NCI-H2227 (cell line): ENCODE results near the gene MLLT11.
A peak's percentile ranks its signal among the peaks of the same experiment; 100 is the strongest.
"Not testable (repeated sequence)": the region's sequence is repeated elsewhere in the genome, so short reads cannot be mapped to it uniquely, and the experiment has no call there.

Source experiments
- DNase-seq: peaks from one replicate; lab custom pipeline; 2025; ENCODE audit not compliant: unreplicated experiment; lab: John Stamatoyannopoulos, UW

The MLLT11 gene

GRCh38 chr1:151055581-151055980, 4.6 kb upstream of the MLLT11 start:
- DNase-seq = no peak

GRCh38 chr1:151056149-151056548, 4.0 kb upstream of the MLLT11 start:
- no peak for DNase-seq

- peak; percentile 34 for DNase-seq
Measured at GRCh38 chr1:151058692-151059091, 1.5 kb upstream of the MLLT11 start.

- DNase-seq = peak; percentile 93
Measured at GRCh38 chr1:151059109-151060006, 839 bp upstream of the MLLT11 start, which contains the start of gene CDC42SE1. Gene CDC42SE1 (minus strand): TSS chr1:151059622. CDS start chr1:151055730, 3,892 bp downstream.

GRCh38 chr1:151060657-151061421, 642 bp downstream of the MLLT11 start:
- peak; percentile 54 for DNase-seq

- no peak for DNase-seq
Measured at GRCh38 chr1:151061704-151062103, 1.5 kb downstream of the MLLT11 start.

- DNase-seq = peak; percentile 18
Measured at GRCh38 chr1:151062741-151063371, 2.7 kb downstream of the MLLT11 start.

- no peak for DNase-seq
Measured at GRCh38 chr1:151065089-151065645, 5.0 kb downstream of the MLLT11 start.

- no peak for DNase-seq
Measured at GRCh38 chr1:151067185-151067584, 7.0 kb downstream of the MLLT11 start.

GRCh38 chr1:151069103-151069486, 8.9 kb downstream of the MLLT11 start:
- DNase-seq = no peak

GRCh38 chr1:151070474-151071276, 10.5 kb downstream of the MLLT11 start, which contains the start of gene GABPB2:
Gene GABPB2 (plus strand): TSS chr1:151070761. CDS start chr1:151088190, 17,429 bp downstream.
- peak; percentile 86 for DNase-seq

- peak; percentile 62 for DNase-seq
Measured at GRCh38 chr1:151072224-151072623, 12.0 kb downstream of the MLLT11 start.

- DNase-seq = no peak
Measured at GRCh38 chr1:151085953-151086559, 25.9 kb downstream of the MLLT11 start.

GRCh38 chr1:151097426-151097825, 37.2 kb downstream of the MLLT11 start:
- not testable (repeated sequence) for DNase-seq

GRCh38 chr1:151098126-151098525, 37.9 kb downstream of the MLLT11 start:
- DNase-seq = no peak

- DNase-seq = no peak
Measured at GRCh38 chr1:151104630-151105029, 44.4 kb downstream of the MLLT11 start.

GRCh38 chr1:151106894-151107293, 46.7 kb downstream of the MLLT11 start:
- peak; percentile 15 for DNase-seq

- no peak for DNase-seq
Measured at GRCh38 chr1:151108331-151108730, 48.1 kb downstream of the MLLT11 start.

GRCh38 chr1:151113877-151114276, 53.7 kb downstream of the MLLT11 start:
- DNase-seq = no peak
